ENCODE data around the gene FSTL5. TPM values are rescaled to one million over a fixed set of nuclear protein-coding genes. Genes with fewer than 3 reads are reported as not detected.

Gene FSTL5
- total and polyA plus RNA-seq, 2 of the 13 experiments (the other 11 are each of a cell fraction or from before 2014, with no cell fraction given), result 0.03 to 0.07 TPM

DNA sequence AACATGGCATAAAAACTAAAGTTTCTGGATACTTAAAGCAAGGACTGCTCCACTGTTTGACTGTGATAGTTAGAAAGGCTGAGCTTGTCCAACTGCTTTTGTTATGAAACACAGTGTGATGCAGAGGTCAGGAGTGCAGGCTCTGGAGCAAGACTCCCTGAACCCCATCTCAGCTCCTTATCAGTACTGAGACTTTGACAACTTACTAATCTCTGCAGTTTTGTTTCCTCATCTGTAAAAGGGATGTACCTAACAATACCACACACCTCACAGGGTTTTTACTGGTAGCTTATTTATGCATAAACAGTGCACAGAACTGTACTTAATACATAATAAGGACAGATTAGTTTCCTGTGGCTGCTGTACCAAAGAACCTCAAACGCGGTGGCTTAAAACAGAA lies 804.3 kb downstream of the FSTL5 start:
- ATAC-seq, result no peak
- Histone ChIP-seq H3K27me3 (ENCODE audit: control insufficient read depth in 1 of 2, insufficient read depth in 2 of 2, low read length in 2 of 2) (no peaks in the 10 kb centered on the region), H3K4me1 (ENCODE audit: insufficient read depth, low read length) (no peaks in the 10 kb centered on the region), H3K9ac (ENCODE audit: insufficient read depth, low read depth, low read length) (no peak overlapping the region), H3K79me2 (ENCODE audit: insufficient read depth, low read length) (no peaks in the 10 kb centered on the region), H3K4me3 (replicated peaks in 1 of 3; ENCODE audit: insufficient read depth in 1 of 3, low read depth in 2 of 3, low read length in 3 of 3) (no peak overlapping the region), H3K27ac (ENCODE audit: extremely low read length, insufficient read depth, low read length) (no peak overlapping the region), H3K36me3 (replicated peaks in 1 of 2; ENCODE audit: control insufficient read depth in 1 of 2, insufficient read depth in 2 of 2, low read length in 2 of 2) (no peaks in the 10 kb centered on the region), H3K4me2 (ENCODE audit: low read depth, low read length) (no peak overlapping the region), H2AFZ (ENCODE audit: low read length) (no peak overlapping the region), H4K20me1 (ENCODE audit: insufficient read depth, low read length) (no peaks in the 10 kb centered on the region), H3K9me3 (ENCODE audit: low read length) (no peaks in the 10 kb centered on the region)
- DNase-seq (ENCODE audit: low spot score), result no peak
- ChIA-PET POLR2A (no interaction called here), CTCF (ENCODE audit: low intra/inter-chr PET ratio, low total read pairs) (no interaction called here)
- intact Hi-C loops (cut with micrococcal nuclease; ENCODE audit: unreplicated experiment) (no loop called here), in situ Hi-C loops (cut with HindIII; ENCODE audit: extremely low pct_ligation_motif_present, low pct_unique_long_range_greater_than_20kb) (no loop called here)
- FAIRE-seq, result no peak
- BruUV-seq (replicated peaks), result no TSS peak
- WGBS (ENCODE audit: low lambda C conversion rate), result 61% methylated on average over 2 of the region's 2 CpGs
- no peak for TF ChIP-seq YEATS2 (CRISPR knock-in tag; IDR thresholded peaks at IDR 0.05; ENCODE audit: borderline replicate concordance)
- TF ChIP-seq ZNF230 (CRISPR knock-in tag; IDR thresholded peaks at IDR 0.05), result no peak
- TF ChIP-seq, protein P1, sequence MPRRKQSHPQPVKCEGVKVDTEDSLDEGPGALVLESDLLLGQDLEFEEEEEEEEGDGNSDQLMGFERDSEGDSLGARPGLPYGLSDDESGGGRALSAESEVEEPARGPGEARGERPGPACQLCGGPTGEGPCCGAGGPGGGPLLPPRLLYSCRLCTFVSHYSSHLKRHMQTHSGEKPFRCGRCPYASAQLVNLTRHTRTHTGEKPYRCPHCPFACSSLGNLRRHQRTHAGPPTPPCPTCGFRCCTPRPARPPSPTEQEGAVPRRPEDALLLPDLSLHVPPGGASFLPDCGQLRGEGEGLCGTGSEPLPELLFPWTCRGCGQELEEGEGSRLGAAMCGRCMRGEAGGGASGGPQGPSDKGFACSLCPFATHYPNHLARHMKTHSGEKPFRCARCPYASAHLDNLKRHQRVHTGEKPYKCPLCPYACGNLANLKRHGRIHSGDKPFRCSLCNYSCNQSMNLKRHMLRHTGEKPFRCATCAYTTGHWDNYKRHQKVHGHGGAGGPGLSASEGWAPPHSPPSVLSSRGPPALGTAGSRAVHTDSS (CRISPR knock-in tag; conservative IDR thresholded peaks at IDR 0.05), result no peak
- no peak for TF ChIP-seq ZSCAN21 (CRISPR knock-in tag; IDR thresholded peaks at IDR 0.05; ENCODE audit: borderline replicate concordance)
- TF ChIP-seq TBL1XR1 (IDR thresholded peaks at IDR 0.05; ENCODE audit: borderline replicate concordance, low read length, partially characterized antibody), result no peak
- no peak for TF ChIP-seq ZNF225 (CRISPR knock-in tag; IDR thresholded peaks at IDR 0.05)
- no peak for TF ChIP-seq PHF20 (CRISPR knock-in tag; IDR thresholded peaks at IDR 0.05)
- no peak for TF ChIP-seq NCOA1 (CRISPR knock-in tag; IDR thresholded peaks at IDR 0.05)
- TF ChIP-seq SRY (CRISPR knock-in tag; IDR thresholded peaks at IDR 0.05), result no peak
- TF ChIP-seq KDM2A (CRISPR knock-in tag; IDR thresholded peaks at IDR 0.05; ENCODE audit: borderline replicate concordance, low read depth), result no peak
- TF ChIP-seq MTA1 (CRISPR knock-in tag; IDR thresholded peaks at IDR 0.05; ENCODE audit: borderline replicate concordance), result no peak
- no peak for TF ChIP-seq GLMP (CRISPR knock-in tag; IDR thresholded peaks at IDR 0.05; ENCODE audit: borderline replicate concordance)
- TF ChIP-seq, protein P2, sequence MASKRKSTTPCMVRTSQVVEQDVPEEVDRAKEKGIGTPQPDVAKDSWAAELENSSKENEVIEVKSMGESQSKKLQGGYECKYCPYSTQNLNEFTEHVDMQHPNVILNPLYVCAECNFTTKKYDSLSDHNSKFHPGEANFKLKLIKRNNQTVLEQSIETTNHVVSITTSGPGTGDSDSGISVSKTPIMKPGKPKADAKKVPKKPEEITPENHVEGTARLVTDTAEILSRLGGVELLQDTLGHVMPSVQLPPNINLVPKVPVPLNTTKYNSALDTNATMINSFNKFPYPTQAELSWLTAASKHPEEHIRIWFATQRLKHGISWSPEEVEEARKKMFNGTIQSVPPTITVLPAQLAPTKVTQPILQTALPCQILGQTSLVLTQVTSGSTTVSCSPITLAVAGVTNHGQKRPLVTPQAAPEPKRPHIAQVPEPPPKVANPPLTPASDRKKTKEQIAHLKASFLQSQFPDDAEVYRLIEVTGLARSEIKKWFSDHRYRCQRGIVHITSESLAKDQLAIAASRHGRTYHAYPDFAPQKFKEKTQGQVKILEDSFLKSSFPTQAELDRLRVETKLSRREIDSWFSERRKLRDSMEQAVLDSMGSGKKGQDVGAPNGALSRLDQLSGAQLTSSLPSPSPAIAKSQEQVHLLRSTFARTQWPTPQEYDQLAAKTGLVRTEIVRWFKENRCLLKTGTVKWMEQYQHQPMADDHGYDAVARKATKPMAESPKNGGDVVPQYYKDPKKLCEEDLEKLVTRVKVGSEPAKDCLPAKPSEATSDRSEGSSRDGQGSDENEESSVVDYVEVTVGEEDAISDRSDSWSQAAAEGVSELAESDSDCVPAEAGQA (IDR thresholded peaks at IDR 0.05; ENCODE audit: low read depth), result no peak
- TF ChIP-seq, protein P2 (CRISPR knock-in tag; IDR thresholded peaks at IDR 0.05; ENCODE audit: borderline replicate concordance), result no peak
- TF ChIP-seq CTCF (CRISPR knock-in tag; IDR thresholded peaks at IDR 0.05), result no peak
- no peak for TF ChIP-seq PPARG (CRISPR knock-in tag; conservative IDR thresholded peaks at IDR 0.05)
